ENCODE results near the gene HEYL. TPM values are rescaled to one million over a fixed set of nuclear protein-coding genes. Genes with fewer than 3 reads are reported as not detected.

Gene HEYL
- total and polyA plus RNA-seq, 2 of the 8 experiments (the other 6 are each of a cell fraction or from before 2014, with no cell fraction given), result 1.8 to 3.1 TPM

- Histone ChIP-seq H3K79me1 (ENCODE audit: low read depth, low read length) (no peaks in the 10 kb centered on the region), H3K9ac (replicated peaks in 1 of 4; ENCODE audit: extremely low read depth in 1 of 4, low read depth in 3 of 4, low read length in 3 of 4) (no peak overlapping the region), H3K4me1 (replicated peaks in 1 of 4; ENCODE audit: control insufficient read depth in 3 of 4, insufficient read depth in 4 of 4, low read length in 3 of 4) (no peaks in the 10 kb centered on the region), H2BK20ac (ENCODE audit: low read length) (no peak overlapping the region), H3K18ac (ENCODE audit: extremely low read depth, low read length) (no peak overlapping the region), H3K9me3 (ENCODE audit: insufficient read depth in 2 of 2, low read depth in 1 of 2, low read length in 1 of 2) (0 out of 4 replicates have a peak, but pooled peaks cover 0 to 4% of the 10 kb centered on the region in 2 experiments), H4K8ac (ENCODE audit: extremely low read depth, insufficient read depth, low read length) (no peak overlapping the region), H3K4me2 (ENCODE audit: insufficient read depth in 1 of 2, low read depth in 2 of 2, low read length in 2 of 2) (no peak overlapping the region), H2BK15ac (ENCODE audit: low read length) (no peak overlapping the region), H2BK12ac (ENCODE audit: low read depth, low read length) (no peak overlapping the region), H3K4me3 (ENCODE audit: extremely low read depth in 1 of 4, insufficient read depth in 2 of 4, low read depth in 3 of 4, low read length in 4 of 4) (no peak overlapping the region), H3K4ac (replicated peaks; ENCODE audit: insufficient read length, low read depth, low read length) (no peak overlapping the region), H3K27ac (ENCODE audit: low read depth, low read length) (no peak overlapping the region), H3K79me2 (ENCODE audit: control insufficient read depth in 1 of 2, insufficient read depth in 2 of 2, low read length in 2 of 2) (no peaks in the 10 kb centered on the region), H3K23me2 (ENCODE audit: low read depth, low read length) (no peaks in the 10 kb centered on the region), H4K5ac (ENCODE audit: insufficient read length, low read depth, low read length) (no peak overlapping the region), H4K20me1 (replicated peaks in 1 of 2; ENCODE audit: control insufficient read depth in 1 of 2, insufficient read depth in 2 of 2, low read length in 2 of 2) (no peaks in the 10 kb centered on the region), H2AFZ (ENCODE audit: low read length) (no peak overlapping the region), H2AK5ac (ENCODE audit: low read depth, low read length) (no peak overlapping the region), H2BK5ac (ENCODE audit: low read depth, low read length) (no peak overlapping the region), H3K14ac (ENCODE audit: insufficient read length) (no peak overlapping the region), H2BK120ac (replicated peaks; ENCODE audit: low read depth, low read length) (no peak overlapping the region), H3K27me3 (replicated peaks in 1 of 4; ENCODE audit: control insufficient read depth in 3 of 4, extremely low read depth in 1 of 4, insufficient read depth in 3 of 4, low read length in 3 of 4) (peaks cover 0 to 5% (median 2%) of the 10 kb centered on the region in 4 experiments; a peak in 3 of 7 replicates), H3K56ac (replicated peaks; ENCODE audit: insufficient read length, low read depth, low read length) (no peak overlapping the region), H3K36me3 (ENCODE audit: control insufficient read depth in 2 of 4, insufficient read depth in 4 of 4, low read length in 3 of 4) (no peaks in the 10 kb centered on the region), H4K91ac (replicated peaks; ENCODE audit: insufficient read length, low read length) (no peak overlapping the region), H3K23ac (ENCODE audit: insufficient read length) (no peak overlapping the region)
- DNase-seq (ENCODE audit: low read depth in 1 of 2, low spot score in 2 of 2) (no peak), FAIRE-seq (no peak)
- CTCF ChIA-PET (ENCODE audit: partially characterized antibody), result interaction anchor here (0.8 to 25.8 kb wide), 8 partner anchors 10 to 35 kb away, joined by 3 to 337 read pairs (median 4); partner anchors contain the start of gene HEYL
- POLR2A ChIA-PET (ENCODE audit: partially characterized antibody), result no interaction called here
- WGBS, 2 experiments (ENCODE audit: extremely low coverage in 1 of 2, insufficient coverage in 1 of 2, insufficient read length in 1 of 2, insufficient replicate concordance in 2 of 2, low coverage in 1 of 2, low lambda C conversion rate in 2 of 2, missing lambda C conversion rate in 1 of 2), result 90% methylated on average over 6 of the region's 6 CpGs; no CpG with 5 or more reads in 1 of the 2 experiments
- TF ChIP-seq CHD2 (IDR thresholded peaks at IDR 0.05; ENCODE audit: low read length) (no peak), ZNF274 (IDR thresholded peaks at IDR 0.05; ENCODE audit: borderline replicate concordance, extremely low read depth, low read length) (no peak), EGR1 (IDR thresholded peaks at IDR 0.05; ENCODE audit: borderline replicate concordance, low read depth, low read length) (no peak), POLR2A (IDR thresholded peaks at IDR 0.05; ENCODE audit: control extremely low read depth in 1 of 2, low read depth in 2 of 2, low read length in 2 of 2) (no peak), KDM5A (IDR thresholded peaks at IDR 0.05; ENCODE audit: low read length) (no peak), SP1 (IDR thresholded peaks at IDR 0.05; ENCODE audit: low read depth, low read length) (no peak), SIX5 (IDR thresholded peaks at IDR 0.05; ENCODE audit: low read depth, low read length) (no peak), SRF (IDR thresholded peaks at IDR 0.05; ENCODE audit: low read depth, low read length) (no peak), MAFK (IDR thresholded peaks at IDR 0.05; ENCODE audit: low read depth, low read length) (no peak), SP2 (IDR thresholded peaks at IDR 0.05; ENCODE audit: low read length) (no peak), NANOG (IDR thresholded peaks at IDR 0.05; ENCODE audit: insufficient read depth, low read depth, low read length, poor library complexity, severe bottlenecking) (no peak), RNF2 (IDR thresholded peaks at IDR 0.05; ENCODE audit: borderline replicate concordance, low read depth, low read length, missing control alignments, poor library complexity, severe bottlenecking) (no peak)
- TF ChIP-seq, protein P1, sequence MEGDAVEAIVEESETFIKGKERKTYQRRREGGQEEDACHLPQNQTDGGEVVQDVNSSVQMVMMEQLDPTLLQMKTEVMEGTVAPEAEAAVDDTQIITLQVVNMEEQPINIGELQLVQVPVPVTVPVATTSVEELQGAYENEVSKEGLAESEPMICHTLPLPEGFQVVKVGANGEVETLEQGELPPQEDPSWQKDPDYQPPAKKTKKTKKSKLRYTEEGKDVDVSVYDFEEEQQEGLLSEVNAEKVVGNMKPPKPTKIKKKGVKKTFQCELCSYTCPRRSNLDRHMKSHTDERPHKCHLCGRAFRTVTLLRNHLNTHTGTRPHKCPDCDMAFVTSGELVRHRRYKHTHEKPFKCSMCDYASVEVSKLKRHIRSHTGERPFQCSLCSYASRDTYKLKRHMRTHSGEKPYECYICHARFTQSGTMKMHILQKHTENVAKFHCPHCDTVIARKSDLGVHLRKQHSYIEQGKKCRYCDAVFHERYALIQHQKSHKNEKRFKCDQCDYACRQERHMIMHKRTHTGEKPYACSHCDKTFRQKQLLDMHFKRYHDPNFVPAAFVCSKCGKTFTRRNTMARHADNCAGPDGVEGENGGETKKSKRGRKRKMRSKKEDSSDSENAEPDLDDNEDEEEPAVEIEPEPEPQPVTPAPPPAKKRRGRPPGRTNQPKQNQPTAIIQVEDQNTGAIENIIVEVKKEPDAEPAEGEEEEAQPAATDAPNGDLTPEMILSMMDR (IDR thresholded peaks at IDR 0.05; ENCODE audit: control extremely low read depth in 1 of 3, insufficient read depth in 1 of 3, low read depth in 1 of 3, low read length in 3 of 3), result no peak
These were observed 16.4 kb downstream of the HEYL start for GRCh38 chr1:39623053-39623452.
